Measurements from ENCODE around the gene IL1RAP.

IL1RAP gene

DNA sequence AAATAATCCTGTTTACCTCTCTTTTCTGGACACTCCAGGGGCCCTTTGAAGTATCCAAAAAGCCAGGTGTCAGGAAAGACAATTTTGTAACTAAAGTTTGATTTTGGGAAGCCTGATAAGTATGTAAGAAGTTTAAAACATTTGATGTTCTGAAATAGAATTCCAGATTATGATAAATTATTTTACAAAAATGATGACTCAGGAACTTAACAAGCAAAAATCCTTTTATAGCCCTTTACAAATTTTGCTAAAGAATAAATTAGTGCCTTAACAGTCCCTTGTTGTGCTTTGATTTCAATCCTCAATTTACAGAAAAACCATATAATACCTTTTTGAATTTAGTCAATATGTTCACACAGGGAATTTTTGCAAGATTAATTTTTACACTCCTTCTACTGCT is 38.1 kb downstream of the IL1RAP start:
- Histone ChIP-seq H3K79me2 (ENCODE audit: insufficient read depth, low read length) (no peaks in the 10 kb centered on the region), H3K4me2 (ENCODE audit: low read depth, low read length, poor library complexity, severe bottlenecking) (no peak overlapping the region), H3K9ac (ENCODE audit: low read length) (no peak overlapping the region), H3F3A (ENCODE audit: insufficient read depth) (no peaks in the 10 kb centered on the region), H3K4me3 (ENCODE audit: insufficient read depth, low read length, poor library complexity, severe bottlenecking) (no peak overlapping the region), H3K27ac (ENCODE audit: low read depth, low read length) (no peak overlapping the region), H3K9me3 (ENCODE audit: insufficient read depth, low read length) (no peaks in the 10 kb centered on the region), H4K20me1 (ENCODE audit: low read depth, low read length) (no peaks in the 10 kb centered on the region), H2AFZ (ENCODE audit: low read depth, low read length, severe bottlenecking) (no peak overlapping the region), H3K9me2 (replicated peaks; ENCODE audit: insufficient read depth, low read length) (no peaks in the 10 kb centered on the region), H3K27me3 (ENCODE audit: low read length) (no peaks in the 10 kb centered on the region), H3K36me3 (ENCODE audit: low read length) (no peaks in the 10 kb centered on the region)
- no peak for TF ChIP-seq EZH2phosphoT487 (conservative IDR thresholded peaks at IDR 0.05; ENCODE audit: low read length)
- TF ChIP-seq, protein P1, sequence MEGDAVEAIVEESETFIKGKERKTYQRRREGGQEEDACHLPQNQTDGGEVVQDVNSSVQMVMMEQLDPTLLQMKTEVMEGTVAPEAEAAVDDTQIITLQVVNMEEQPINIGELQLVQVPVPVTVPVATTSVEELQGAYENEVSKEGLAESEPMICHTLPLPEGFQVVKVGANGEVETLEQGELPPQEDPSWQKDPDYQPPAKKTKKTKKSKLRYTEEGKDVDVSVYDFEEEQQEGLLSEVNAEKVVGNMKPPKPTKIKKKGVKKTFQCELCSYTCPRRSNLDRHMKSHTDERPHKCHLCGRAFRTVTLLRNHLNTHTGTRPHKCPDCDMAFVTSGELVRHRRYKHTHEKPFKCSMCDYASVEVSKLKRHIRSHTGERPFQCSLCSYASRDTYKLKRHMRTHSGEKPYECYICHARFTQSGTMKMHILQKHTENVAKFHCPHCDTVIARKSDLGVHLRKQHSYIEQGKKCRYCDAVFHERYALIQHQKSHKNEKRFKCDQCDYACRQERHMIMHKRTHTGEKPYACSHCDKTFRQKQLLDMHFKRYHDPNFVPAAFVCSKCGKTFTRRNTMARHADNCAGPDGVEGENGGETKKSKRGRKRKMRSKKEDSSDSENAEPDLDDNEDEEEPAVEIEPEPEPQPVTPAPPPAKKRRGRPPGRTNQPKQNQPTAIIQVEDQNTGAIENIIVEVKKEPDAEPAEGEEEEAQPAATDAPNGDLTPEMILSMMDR (IDR thresholded peaks at IDR 0.05; ENCODE audit: insufficient read depth, low read length, poor library complexity, severe bottlenecking) = no peak

DNA sequence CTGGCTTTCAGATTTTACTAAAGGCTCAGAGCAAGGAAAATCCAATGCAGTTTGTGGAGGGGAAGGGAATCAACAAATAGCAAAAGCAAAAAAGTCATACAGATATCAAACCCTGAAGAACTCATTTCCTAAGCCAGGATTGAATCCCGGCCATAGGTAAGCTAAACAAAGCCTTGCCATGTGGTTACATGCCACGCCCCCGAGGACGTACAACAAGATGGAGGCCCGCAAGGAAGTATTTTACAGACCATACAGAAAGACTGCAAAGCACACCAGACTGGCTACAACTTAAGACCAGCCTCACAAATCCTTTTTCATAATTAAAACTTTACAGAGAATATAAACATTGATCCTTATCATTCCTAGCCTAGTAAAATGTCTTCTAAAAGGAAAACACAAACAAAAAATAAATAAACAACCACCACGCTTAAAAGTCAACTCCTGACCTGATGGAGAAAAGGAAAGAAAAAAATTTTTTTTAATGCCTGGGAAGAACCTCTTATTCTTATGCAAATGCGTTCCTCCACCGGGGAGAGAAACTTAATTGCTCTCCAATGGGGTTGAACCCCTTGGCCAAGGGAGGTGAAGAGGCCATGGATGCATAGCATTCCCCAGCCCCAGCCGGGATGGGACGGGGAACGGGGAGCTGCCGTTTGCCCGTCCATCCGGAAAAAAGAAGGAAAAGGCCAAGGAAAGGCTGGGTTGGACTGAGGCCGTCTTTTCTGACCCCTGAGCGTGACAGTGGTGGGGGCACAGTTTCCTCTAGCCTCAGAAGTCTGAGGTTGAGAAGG is 39.3 kb downstream of the IL1RAP start:
- Histone ChIP-seq H3K9ac (ENCODE audit: low read length) (no peak overlapping the region), H3F3A (ENCODE audit: insufficient read depth) (no peaks in the 10 kb centered on the region), H3K9me3 (ENCODE audit: insufficient read depth, low read length) (no peaks in the 10 kb centered on the region), H3K4me2 (ENCODE audit: low read depth, low read length, poor library complexity, severe bottlenecking) (no peak overlapping the region), H3K27ac (ENCODE audit: low read depth, low read length) (no peak overlapping the region), H3K79me2 (ENCODE audit: insufficient read depth, low read length) (no peaks in the 10 kb centered on the region), H3K4me3 (ENCODE audit: insufficient read depth, low read length, poor library complexity, severe bottlenecking) (no peak overlapping the region), H2AFZ (ENCODE audit: low read depth, low read length, severe bottlenecking) (no peak overlapping the region), H4K20me1 (ENCODE audit: low read depth, low read length) (no peaks in the 10 kb centered on the region), H3K27me3 (ENCODE audit: low read length) (no peaks in the 10 kb centered on the region), H3K9me2 (replicated peaks; ENCODE audit: insufficient read depth, low read length) (no peaks in the 10 kb centered on the region), H3K36me3 (ENCODE audit: low read length) (no peaks in the 10 kb centered on the region)
- TF ChIP-seq EZH2phosphoT487 (conservative IDR thresholded peaks at IDR 0.05; ENCODE audit: low read length) = no peak
- TF ChIP-seq, protein P1 (IDR thresholded peaks at IDR 0.05; ENCODE audit: insufficient read depth, low read length, poor library complexity, severe bottlenecking) = no peak

DNA sequence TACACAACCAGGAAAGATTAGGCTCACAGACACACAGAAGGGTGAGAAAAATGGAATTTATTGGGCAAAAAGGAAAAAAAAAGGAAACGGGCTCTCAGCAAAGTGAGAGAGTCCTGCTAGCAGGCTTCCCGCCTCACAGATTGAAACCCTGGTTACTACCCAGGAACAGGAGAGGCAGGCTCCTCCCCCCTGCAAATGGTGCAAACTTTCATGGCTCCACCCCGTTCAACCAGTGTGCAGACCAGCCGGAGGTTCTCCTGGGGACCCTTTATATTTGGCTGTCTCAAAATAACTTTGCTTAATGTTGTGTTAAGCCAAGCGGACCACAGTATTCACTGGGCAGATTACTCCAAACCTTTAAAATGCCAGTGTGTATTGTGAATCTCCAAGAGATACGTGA is 40.3 kb downstream of the IL1RAP start:
- Histone ChIP-seq H3K9me3 (ENCODE audit: insufficient read depth, low read length) (no peaks in the 10 kb centered on the region), H3K79me2 (ENCODE audit: insufficient read depth, low read length) (no peaks in the 10 kb centered on the region), H2AFZ (ENCODE audit: low read depth, low read length, severe bottlenecking) (no peak overlapping the region), H3F3A (ENCODE audit: insufficient read depth) (no peaks in the 10 kb centered on the region), H3K9ac (ENCODE audit: low read length) (no peak overlapping the region), H3K9me2 (replicated peaks; ENCODE audit: insufficient read depth, low read length) (no peaks in the 10 kb centered on the region), H3K4me2 (ENCODE audit: low read depth, low read length, poor library complexity, severe bottlenecking) (no peak overlapping the region), H3K27ac (ENCODE audit: low read depth, low read length) (no peak overlapping the region), H3K36me3 (ENCODE audit: low read length) (no peaks in the 10 kb centered on the region), H4K20me1 (ENCODE audit: low read depth, low read length) (no peaks in the 10 kb centered on the region), H3K4me3 (ENCODE audit: insufficient read depth, low read length, poor library complexity, severe bottlenecking) (no peak overlapping the region), H3K27me3 (ENCODE audit: low read length) (no peaks in the 10 kb centered on the region)
- no peak for TF ChIP-seq EZH2phosphoT487 (conservative IDR thresholded peaks at IDR 0.05; ENCODE audit: low read length)
- TF ChIP-seq, protein P1 (IDR thresholded peaks at IDR 0.05; ENCODE audit: insufficient read depth, low read length, poor library complexity, severe bottlenecking) = no peak
